Neural progenitor cell (in vitro differentiated cells): ENCODE results near the gene KIF1B. TPM values are rescaled to one million over a fixed set of nuclear protein-coding genes. Genes with fewer than 3 reads are reported as not detected.

Experiments used
- DNase-seq: peaks from one replicate; pipeline ENCODE4 v3.0.0-alpha.2; 2016; ENCODE audit warnings: low spot score
- H2AFZ ChIP-seq: fragments of 200-600 bp; sonication (generic); replicated peaks from 2 replicates; pipeline ENCODE4 v1.6.1; 2016; ENCODE audit warnings: antibody characterized with exemption
- H3F3A ChIP-seq: fragments of 200-600 bp; sonication (generic); 2 replicates; pipeline ENCODE4 v1.6.1; 2016; ENCODE audit warnings: antibody characterized with exemption, low read depth
- H3K27ac ChIP-seq: fragments of 200-600 bp; sonication (generic); 2 replicates; pipeline ENCODE4 v1.5.1; 2016; ENCODE audit warnings: mild to moderate bottlenecking
- H3K27me3 ChIP-seq: fragments of 200-600 bp; sonication (generic); 2 replicates; pipeline ENCODE4 v1.6.1; 2016; ENCODE audit warnings: mild to moderate bottlenecking, moderate library complexity
- H3K36me3 ChIP-seq: fragments of 200-600 bp; sonication (generic); 2 replicates; pipeline ENCODE4 v1.5.1; 2016
- H3K4me1 ChIP-seq: fragments of 200-600 bp; sonication (generic); 2 replicates; pipeline ENCODE4 v1.6.1; 2016; ENCODE audit warnings: mixed run types
- H3K4me2 ChIP-seq: fragments of 200-600 bp; sonication (generic); 2 replicates; pipeline ENCODE4 v1.6.1; 2016
- H3K4me3 ChIP-seq: fragments of 200-600 bp; sonication (generic); 2 replicates; pipeline ENCODE4 v1.5.1; 2016
- H3K79me2 ChIP-seq: fragments of 200-600 bp; sonication (generic); 2 replicates; pipeline ENCODE4 v1.6.1; 2016; ENCODE audit warnings: low read depth
- H3K9ac ChIP-seq: fragments of 200-600 bp; sonication (generic); 2 replicates; pipeline ENCODE4 v1.6.1; 2016
- H3K9me3 ChIP-seq: fragments of 200-600 bp; sonication (generic); 2 replicates; pipeline ENCODE4 v1.5.1; 2016; ENCODE audit warnings: low read depth
- H4K20me1 ChIP-seq: fragments of 200-600 bp; sonication (generic); 2 replicates; pipeline ENCODE4 v1.6.1; 2016; ENCODE audit warnings: low read depth
- H3K27ac Mint-ChIP-seq: 3 replicates; pipeline ENCODE4 v1.8.0; 2021; ENCODE audit warnings: mixed read lengths
- H3K27me3 Mint-ChIP-seq: 2 replicates; pipeline ENCODE4 v1.8.0; 2022; ENCODE audit warnings: low read depth, mild to moderate bottlenecking, inconsistent platforms, moderate library complexity, mixed read lengths; ENCODE audit not compliant: insufficient read depth
- H3K36me3 Mint-ChIP-seq: 3 replicates; pipeline ENCODE4 v1.8.0; 2021; ENCODE audit warnings: mixed read lengths
- H3K4me1 Mint-ChIP-seq: 3 replicates; pipeline ENCODE4 v1.8.0; 2021; ENCODE audit warnings: mixed read lengths
- H3K4me3 Mint-ChIP-seq: 3 replicates; pipeline ENCODE4 v1.8.0; 2021; ENCODE audit warnings: mild to moderate bottlenecking, moderate library complexity, mixed read lengths
- H3K9me3 Mint-ChIP-seq: 3 replicates; pipeline ENCODE4 v1.8.0; 2020; ENCODE audit warnings: mixed read lengths
- EZH2 ChIP-seq: fragments of 200-600 bp; sonication (generic); IDR thresholded peaks from 2 replicates; pipeline ENCODE4 v1.6.1; 2017; ENCODE audit warnings: antibody characterized with exemption, mild to moderate bottlenecking, moderate library complexity
- EZH2phosphoT487 ChIP-seq: fragments of 200-600 bp; sonication (generic); IDR thresholded peaks from 2 replicates; pipeline ENCODE4 v1.6.1; 2017; ENCODE audit warnings: antibody characterized with exemption
- total RNA-seq: library from RNA; depleted of rRNA; stranded (reverse); fragments of >200 nt; gene quantifications from 2 replicates; pipeline ENCODE4 v1.2.3, GENCODE V29; 2015; ENCODE audit warnings: low replicate concordance
- TF ChIP-seq, protein P1 (sequence below): fragments of 200-600 bp; sonication (generic); IDR thresholded peaks from 2 replicates; pipeline ENCODE4 v1.5.1; 2017; ENCODE audit warnings: antibody characterized with exemption, mild to moderate bottlenecking

KIF1B gene
- total RNA-seq, 1 donor from 2014 or later: 52.0 TPM

DNA sequence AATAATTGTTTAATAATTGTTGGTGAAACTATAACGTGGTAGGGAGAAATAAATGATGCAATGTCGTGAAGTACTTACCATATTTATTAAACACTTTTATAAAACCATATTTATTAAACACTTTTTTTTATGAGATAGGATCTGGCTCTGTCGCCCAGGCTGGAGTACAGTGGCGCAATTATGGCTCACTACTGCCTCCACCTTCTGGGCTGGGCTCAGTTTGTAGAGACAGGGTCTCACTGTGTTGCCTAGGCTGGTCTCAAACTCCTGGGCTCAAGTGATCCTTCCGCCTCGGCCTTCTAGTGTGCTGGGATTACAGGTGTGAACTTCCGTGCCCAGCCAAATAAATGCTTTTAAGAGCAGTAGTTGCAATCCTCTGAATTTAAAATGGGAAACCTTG lies 112.5 kb downstream of the KIF1B start:
- DNase-seq: no peak
- Mint-ChIP-seq H3K27me3 (peaks cover 3% of the 10 kb centered on the region), H3K4me3 (no peak overlapping the region), H3K27ac (no peak overlapping the region), H3K9me3 (no peaks in the 10 kb centered on the region), H3K36me3 (peaks cover 35% of the 10 kb centered on the region), H3K4me1 (peaks cover 7% of the 10 kb centered on the region)
- Histone ChIP-seq H3K9me3 (no peaks in the 10 kb centered on the region), H4K20me1 (no peaks in the 10 kb centered on the region), H2AFZ (no peak overlapping the region), H3K4me3 (no peak overlapping the region), H3K4me2 (no peak overlapping the region), H3F3A (peaks cover 14% of the 10 kb centered on the region), H3K4me1 (peaks cover 15% of the 10 kb centered on the region), H3K36me3 (peaks cover 15% of the 10 kb centered on the region), H3K27ac (no peak overlapping the region), H3K27me3 (no peaks in the 10 kb centered on the region), H3K79me2 (no peaks in the 10 kb centered on the region), H3K9ac (no peak overlapping the region)
- TF ChIP-seq, protein P1, sequence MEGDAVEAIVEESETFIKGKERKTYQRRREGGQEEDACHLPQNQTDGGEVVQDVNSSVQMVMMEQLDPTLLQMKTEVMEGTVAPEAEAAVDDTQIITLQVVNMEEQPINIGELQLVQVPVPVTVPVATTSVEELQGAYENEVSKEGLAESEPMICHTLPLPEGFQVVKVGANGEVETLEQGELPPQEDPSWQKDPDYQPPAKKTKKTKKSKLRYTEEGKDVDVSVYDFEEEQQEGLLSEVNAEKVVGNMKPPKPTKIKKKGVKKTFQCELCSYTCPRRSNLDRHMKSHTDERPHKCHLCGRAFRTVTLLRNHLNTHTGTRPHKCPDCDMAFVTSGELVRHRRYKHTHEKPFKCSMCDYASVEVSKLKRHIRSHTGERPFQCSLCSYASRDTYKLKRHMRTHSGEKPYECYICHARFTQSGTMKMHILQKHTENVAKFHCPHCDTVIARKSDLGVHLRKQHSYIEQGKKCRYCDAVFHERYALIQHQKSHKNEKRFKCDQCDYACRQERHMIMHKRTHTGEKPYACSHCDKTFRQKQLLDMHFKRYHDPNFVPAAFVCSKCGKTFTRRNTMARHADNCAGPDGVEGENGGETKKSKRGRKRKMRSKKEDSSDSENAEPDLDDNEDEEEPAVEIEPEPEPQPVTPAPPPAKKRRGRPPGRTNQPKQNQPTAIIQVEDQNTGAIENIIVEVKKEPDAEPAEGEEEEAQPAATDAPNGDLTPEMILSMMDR: no peak
- TF ChIP-seq EZH2phosphoT487 (no peak), EZH2 (no peak)

DNA sequence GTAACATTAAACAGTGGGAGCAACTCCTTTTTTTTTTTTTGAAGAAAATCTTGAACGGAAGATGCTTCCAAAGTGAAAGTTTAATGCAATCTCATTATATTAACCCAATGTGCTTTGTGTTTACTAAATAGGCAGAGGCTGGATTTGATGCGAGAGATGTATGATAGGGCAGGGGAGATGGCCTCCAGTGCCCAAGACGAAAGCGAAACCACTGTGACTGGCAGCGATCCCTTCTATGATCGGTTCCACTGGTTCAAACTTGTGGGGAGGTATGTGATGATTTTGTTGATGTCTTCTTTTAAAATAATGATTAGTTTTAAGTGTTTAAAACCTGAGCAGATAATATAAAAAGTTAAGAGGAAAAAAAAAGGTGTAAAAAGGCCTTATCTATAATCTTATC lies 114.3 kb downstream of the KIF1B start:
- Histone ChIP-seq H3K79me2 (no peaks in the 10 kb centered on the region), H3K4me3 (no peak overlapping the region), H3F3A (peaks cover 8% of the 10 kb centered on the region), H3K4me2 (no peak overlapping the region), H3K9me3 (no peaks in the 10 kb centered on the region), H3K27me3 (no peaks in the 10 kb centered on the region), H3K9ac (no peak overlapping the region), H3K27ac (no peak overlapping the region), H4K20me1 (no peaks in the 10 kb centered on the region), H3K4me1 (peaks cover 8% of the 10 kb centered on the region), H3K36me3 (peaks cover 15% of the 10 kb centered on the region), H2AFZ (no peak overlapping the region)
- no peak overlapping the region for H3K27ac Mint-ChIP-seq
- no peak overlapping the region for H3K4me3 Mint-ChIP-seq
- no peaks in the 10 kb centered on the region for H3K9me3 Mint-ChIP-seq
- H3K27me3 Mint-ChIP-seq: peaks cover 3% of the 10 kb centered on the region
- peaks cover 6% of the 10 kb centered on the region for H3K4me1 Mint-ChIP-seq
- DNase-seq: no peak
- peaks cover 40% of the 10 kb centered on the region for H3K36me3 Mint-ChIP-seq
- TF ChIP-seq, protein P1: no peak
- TF ChIP-seq EZH2phosphoT487 (no peak), EZH2 (no peak)

DNA sequence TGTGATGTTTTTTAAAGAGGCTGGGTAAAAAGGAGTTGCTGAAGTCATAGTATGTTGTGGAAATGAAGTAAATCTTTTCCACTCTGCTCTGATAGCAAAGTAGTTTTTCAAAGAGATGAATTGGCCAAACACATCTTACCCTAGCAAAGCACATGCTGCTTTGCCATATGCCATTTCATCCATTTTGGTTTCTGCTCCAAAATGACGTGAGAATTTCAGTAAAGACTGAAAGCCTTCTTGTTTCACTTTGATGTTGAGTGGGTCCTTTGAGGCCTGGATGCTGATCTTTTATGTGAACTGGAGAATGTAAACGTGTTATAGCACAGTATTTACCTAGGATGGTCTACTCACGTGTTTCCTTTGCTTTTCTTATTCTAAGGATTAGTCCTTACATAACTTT lies 115.2 kb downstream of the KIF1B start:
- Histone ChIP-seq H3F3A (no peaks in the 10 kb centered on the region), H3K36me3 (peaks cover 15% of the 10 kb centered on the region), H3K4me2 (no peak overlapping the region), H3K27ac (no peak overlapping the region), H4K20me1 (no peaks in the 10 kb centered on the region), H3K9ac (no peak overlapping the region), H2AFZ (no peak overlapping the region), H3K79me2 (no peaks in the 10 kb centered on the region), H3K27me3 (no peaks in the 10 kb centered on the region), H3K4me3 (no peak overlapping the region), H3K4me1 (no peaks in the 10 kb centered on the region), H3K9me3 (no peaks in the 10 kb centered on the region)
- Mint-ChIP-seq H3K36me3 (peaks cover 40% of the 10 kb centered on the region), H3K4me3 (no peak overlapping the region), H3K4me1 (no peaks in the 10 kb centered on the region), H3K27me3 (peaks cover 3% of the 10 kb centered on the region), H3K9me3 (no peaks in the 10 kb centered on the region), H3K27ac (no peak overlapping the region)
- no peak for TF ChIP-seq EZH2
- TF ChIP-seq, protein P1: no peak
- no peak for TF ChIP-seq EZH2phosphoT487
- DNase-seq: no peak
